GM12878 (cell line): ENCODE data around the gene RCCD1. TPM values are rescaled to one million over a fixed set of nuclear protein-coding genes. Genes with fewer than 3 reads are reported as not detected.

Experiments
- ATAC-seq: fragments of 200-7000 bp; cut with Tn5 transposase; 3 replicates; pipeline ENCODE4 v1.9.1; 2020; ENCODE audit warnings: mild to moderate bottlenecking, moderate library complexity
- BruUV-seq: library from RNA; stranded (reverse); fragments of 400-500 nt; replicated peaks from 2 replicates; lab custom pipeline; 2021; lab: Mats Ljungman, UMichigan
- CTCF ChIA-PET: fragments of 300-600 bp; sonication (Branson Sonifier 250); formaldehyde crosslinking; extraction: SDS; loops from one replicate; lab custom pipeline; 2021; ENCODE audit warnings: inconsistent platforms; lab: Yijun Ruan, JAX
- POLR2A ChIA-PET: fragments of 350-600 bp; formaldehyde crosslinking; extraction: SDS; loops from one replicate; lab custom pipeline; 2021; ENCODE audit warnings: inconsistent platforms; lab: Charles Lee
- RAD21 ChIA-PET: fragments of 300-600 bp; sonication (Branson Sonifier 250); formaldehyde crosslinking; loops from one replicate; lab custom pipeline; 2023; ENCODE audit warnings: antibody characterized with exemption; ENCODE audit not compliant: unreplicated experiment; lab: Charles Lee
- SMC1A ChIA-PET: fragments of 300-600 bp; sonication (Branson Sonifier 250); formaldehyde crosslinking; loops from one replicate; lab custom pipeline; 2023; ENCODE audit not compliant: unreplicated experiment, uncharacterized antibody; lab: Charles Lee
- DNase-seq: peaks from one replicate; pipeline ENCODE4 v3.0.0-alpha.2; 2011; ENCODE audit warnings: low read depth, low spot score
- FAIRE-seq: peaks from 3 replicates; lab custom pipeline; 2011; peaks lifted over from hg19 to GRCh38; lab: Jason Lieb, UNC
- H2AFZ ChIP-seq: 2 replicates; pipeline ENCODE4 v1.6.0; 2011; ENCODE audit warnings: low read depth, low read length, control low read depth; ENCODE audit not compliant: control insufficient read depth
- H3K27ac ChIP-seq: 2 replicates; pipeline ENCODE4 v1.5.1; 2011; ENCODE audit warnings: control low read depth; ENCODE audit not compliant: control insufficient read depth, insufficient read depth
- H3K27me3 ChIP-seq, 2 experiments: replicated peaks in 1 of 2; 2 replicates each; pipeline versions ENCODE4 v1.6.0 to v1.6.1; 2011; ENCODE audit warnings: low read length in 1 of 2; ENCODE audit not compliant: control insufficient read depth in 2 of 2, insufficient read depth in 2 of 2
- H3K36me3 ChIP-seq, 2 experiments: 2 replicates each; pipeline ENCODE4 v1.5.1; 2011; ENCODE audit warnings: low read length in 1 of 2; ENCODE audit not compliant: control insufficient read depth in 2 of 2, insufficient read depth in 2 of 2
- H3K4me1 ChIP-seq: 2 replicates; pipeline ENCODE4 v1.6.1; 2011; ENCODE audit warnings: mild to moderate bottlenecking, low read length, moderate library complexity, mixed read lengths; ENCODE audit not compliant: control insufficient read depth, insufficient read depth
- H3K4me2 ChIP-seq: 2 replicates; pipeline ENCODE4 v1.6.0; 2011; ENCODE audit warnings: control low read depth; ENCODE audit not compliant: control insufficient read depth, insufficient read depth
- H3K4me3 ChIP-seq: fragments of 200-600 bp; sonication (generic); 2 replicates; pipeline ENCODE4 v1.5.1; 2016
- H3K79me2 ChIP-seq: 2 replicates; pipeline ENCODE4 v1.6.0; 2011; ENCODE audit warnings: low read length; ENCODE audit not compliant: control insufficient read depth, insufficient read depth
- H3K9ac ChIP-seq: 2 replicates; pipeline ENCODE4 v1.8.0; 2011; ENCODE audit warnings: low read length, control low read depth, mixed read lengths; ENCODE audit not compliant: control insufficient read depth, insufficient read depth
- H3K9me3 ChIP-seq: replicated peaks from 3 replicates; pipeline ENCODE4 v1.5.1; 2011; ENCODE audit warnings: mild to moderate bottlenecking, low read length; ENCODE audit not compliant: control insufficient read depth, insufficient read depth
- H4K20me1 ChIP-seq: 2 replicates; pipeline ENCODE4 v1.6.0; 2011; ENCODE audit not compliant: control insufficient read depth, insufficient read depth
- ATF3 ChIP-seq: IDR thresholded peaks from 2 replicates; pipeline ENCODE4 v1.6.1; 2011; ENCODE audit warnings: low read depth, mild to moderate bottlenecking, low read length, moderate library complexity, borderline replicate concordance; ENCODE audit errors: extremely low read depth
- ATF7 ChIP-seq: fragments of 450-650 bp; IDR thresholded peaks from 2 replicates; pipeline ENCODE4 v1.6.1; 2016; ENCODE audit warnings: low read depth, mild to moderate bottlenecking
- CTCF ChIP-seq, 3 experiments: IDR thresholded peaks in 2 of 3; conservative IDR thresholded peaks in 1 of 3; 2 replicates each; pipeline ENCODE4 v1.5.1; 2011; ENCODE audit warnings: low read depth in 3 of 3, low read length in 3 of 3, mild to moderate bottlenecking in 3 of 3, control low read depth in 2 of 3, moderate library complexity in 2 of 3, inconsistent platforms in 1 of 3, mixed read lengths in 1 of 3; ENCODE audit not compliant: control insufficient read depth in 2 of 3, insufficient read depth in 1 of 3; ENCODE audit errors: extremely low read depth in 1 of 3
- DPF2 ChIP-seq: fragments of 450-650 bp; IDR thresholded peaks from 2 replicates; pipeline ENCODE4 v1.6.1; 2017; ENCODE audit warnings: mild to moderate bottlenecking
- E4F1 ChIP-seq: fragments of 450-650 bp; IDR thresholded peaks from 2 replicates; pipeline ENCODE4 v1.6.1; 2018; ENCODE audit warnings: borderline replicate concordance, mild to moderate bottlenecking; ENCODE audit not compliant: partially characterized antibody
- ELK1 ChIP-seq: IDR thresholded peaks from 2 replicates; pipeline ENCODE4 v1.6.1; 2012; ENCODE audit warnings: low read depth, low read length, improper control_type of control experiment
- GATAD2B ChIP-seq: fragments of 450-650 bp; conservative IDR thresholded peaks from 2 replicates; pipeline ENCODE4 v1.6.1; 2017; ENCODE audit warnings: low read depth, mild to moderate bottlenecking, moderate library complexity
- MTA2 ChIP-seq: fragments of 450-650 bp; IDR thresholded peaks from 2 replicates; pipeline ENCODE4 v1.6.1; 2016; ENCODE audit warnings: low read depth, mild to moderate bottlenecking, moderate library complexity
- MTA3 ChIP-seq: IDR thresholded peaks from 2 replicates; pipeline ENCODE4 v1.6.1; 2012; ENCODE audit warnings: low read length, inconsistent platforms, borderline replicate concordance
- MYB ChIP-seq: fragments of 150-350 bp; IDR thresholded peaks from 2 replicates; pipeline ENCODE4 v1.6.1; 2014; ENCODE audit warnings: mild to moderate bottlenecking, low read depth, low read length, borderline replicate concordance
- SIN3A ChIP-seq: IDR thresholded peaks from 2 replicates; pipeline ENCODE4 v1.6.1; 2012; ENCODE audit warnings: low read depth, low read length, improper control_type of control experiment
- SMAD1 ChIP-seq: fragments of 450-650 bp; IDR thresholded peaks from 2 replicates; pipeline ENCODE4 v1.6.1; 2018; ENCODE audit warnings: mild to moderate bottlenecking, low read depth; ENCODE audit not compliant: partially characterized antibody
- TCF12 ChIP-seq: IDR thresholded peaks from 2 replicates; pipeline ENCODE4 v1.6.1; 2011; ENCODE audit warnings: low read depth, mild to moderate bottlenecking, low read length
- ZBTB4 ChIP-seq: fragments of 450-650 bp; formaldehyde crosslinking; IDR thresholded peaks from 2 replicates; pipeline ENCODE4 v1.4.0; 2022; ENCODE audit warnings: mild to moderate bottlenecking, moderate library complexity
- WGBS: methylation state at CpG from one replicate; pipeline ENCODE4 v1.1.6; 2016; ENCODE audit warnings: low lambda C conversion rate; ENCODE audit not compliant: insufficient replicate concordance, insufficient coverage; ENCODE audit errors: missing lambda C conversion rate; 5-methylcytosine and 5-hydroxymethylcytosine counted together
- in situ Hi-C: fragments of 300-500 bp; cut with MboI; formaldehyde crosslinking; loops from 9 replicates; pipeline ENCODE4 v1.14.3; 2018; ENCODE audit warnings: mixed read lengths
- intact Hi-C: fragments of 100-400 bp; cut with micrococcal nuclease; formaldehyde crosslinking; loops from one replicate; pipeline ENCODE4 v1.14.2; 2022; ENCODE audit not compliant: unreplicated experiment
- polyA plus RNA-seq, 11 experiments: library from polyadenylated mRNA; depleted of rRNA in 4 of 11; unstranded in 6 of 11; stranded (reverse) in 5 of 11; fragments of >200 nt; fragmentation: Nextera tagmentation in 4 of 11; fragmentation: Illumina TruSeq in 1 of 11; extraction: Ambion mirVana in 4 of 11; extraction: Trizol in 1 of 11; gene quantifications; 1 replicate in 1 of 11; 2 replicates in 10 of 11; pipeline versions ENCODE4 v1.2.1 to v1.2.3, GENCODE V29; 2011 to 2016; ENCODE audit warnings: inconsistent platforms in 2 of 11, missing spikeins in 2 of 11, low read depth in 1 of 11
- total RNA-seq, 4 experiments: library from RNA; depleted of rRNA in 3 of 4; stranded (reverse); fragments of >200 nt in 3 of 4; fragmentation: Illumina TruSeq in 1 of 4; extraction: Trizol in 1 of 4; gene quantifications; 2 replicates each; pipeline versions ENCODE4 v1.2.1 to v1.2.3, GENCODE V29; 2013 to 2021

RCCD1 gene
- total and polyA plus RNA-seq, 10 of the 15 experiments (the other 5 are each of a cell fraction or from before 2014, with no cell fraction given): 5.2 to 30.4 (median 20.9) TPM

- TF ChIP-seq ZBTB4 (CRISPR knock-in tag): no peak
- no peak for TF ChIP-seq ELK1
- no peak for TF ChIP-seq MTA3
- TF ChIP-seq SMAD1: no peak
- TF ChIP-seq DPF2: no peak
- TF ChIP-seq MYB: no peak
Measured at GRCh38 chr15:90998737-90999136, 44.1 kb downstream of the RCCD1 start (continued).

GRCh38 chr15:91001209-91001608 is 46.5 kb downstream of the RCCD1 start:
- ATAC-seq: no peak
- POLR2A ChIA-PET: no interaction called here

More at GRCh38 chr15:91001209-91001608, 46.5 kb downstream of the RCCD1 start:
- no peaks in the 10 kb centered on the region for H3K27me3 ChIP-seq
- H3K27ac ChIP-seq: no peak overlapping the region
- in situ Hi-C loops: no loop called here
- H2AFZ ChIP-seq: no peak overlapping the region
- ChIA-PET RAD21 (no interaction called here), CTCF (interaction anchor here (1.1 kb wide), 1 partner anchor 45 kb away, joined by 3 read pairs; no protein-coding TSS in a partner anchor), SMC1A (no interaction called here)
- no peaks in the 10 kb centered on the region for H4K20me1 ChIP-seq
- TF ChIP-seq SIN3A (no peak), SMAD1 (no peak), MTA2 (no peak), ATF7 (no peak), CTCF (IDR thresholded peaks at IDR 0.05 in 2 of 3, conservative IDR thresholded peaks at IDR 0.05 in 1 of 3; ENCODE audit: control insufficient read depth in 2 of 3, extremely low read depth in 1 of 3, insufficient read depth in 1 of 3, low read depth in 3 of 3, low read length in 3 of 3) (no peak), TCF12 (no peak), ATF3 (no peak), E4F1 (no peak), MYB (no peak), GATAD2B (no peak)
- no peak overlapping the region for H3K4me2 ChIP-seq
- no peak for FAIRE-seq
- H3K4me3 ChIP-seq: no peak overlapping the region
- H3K9me3 ChIP-seq: no peaks in the 10 kb centered on the region
- no peaks in the 10 kb centered on the region for H3K4me1 ChIP-seq
- no TSS peak for BruUV-seq
- intact Hi-C loops: no loop called here
- no peaks in the 10 kb centered on the region for H3K79me2 ChIP-seq
- H3K36me3 ChIP-seq: peaks cover 12 to 14% of the 10 kb centered on the region in 2 experiments; a peak in 3 of 4 replicates
- 79% methylated on average over 3 of the region's 3 CpGs for WGBS
- no peak overlapping the region for H3K9ac ChIP-seq
- no peak for DNase-seq
